ENCODE data around the gene RPRD1B. TPM values are rescaled to one million over a fixed set of nuclear protein-coding genes. Genes with fewer than 3 reads are reported as not detected.

RPRD1B gene
- polyA plus RNA-seq, 2 of the 4 experiments (the other 2 are of a cell fraction) = 16.4 to 28.4 TPM

DNA sequence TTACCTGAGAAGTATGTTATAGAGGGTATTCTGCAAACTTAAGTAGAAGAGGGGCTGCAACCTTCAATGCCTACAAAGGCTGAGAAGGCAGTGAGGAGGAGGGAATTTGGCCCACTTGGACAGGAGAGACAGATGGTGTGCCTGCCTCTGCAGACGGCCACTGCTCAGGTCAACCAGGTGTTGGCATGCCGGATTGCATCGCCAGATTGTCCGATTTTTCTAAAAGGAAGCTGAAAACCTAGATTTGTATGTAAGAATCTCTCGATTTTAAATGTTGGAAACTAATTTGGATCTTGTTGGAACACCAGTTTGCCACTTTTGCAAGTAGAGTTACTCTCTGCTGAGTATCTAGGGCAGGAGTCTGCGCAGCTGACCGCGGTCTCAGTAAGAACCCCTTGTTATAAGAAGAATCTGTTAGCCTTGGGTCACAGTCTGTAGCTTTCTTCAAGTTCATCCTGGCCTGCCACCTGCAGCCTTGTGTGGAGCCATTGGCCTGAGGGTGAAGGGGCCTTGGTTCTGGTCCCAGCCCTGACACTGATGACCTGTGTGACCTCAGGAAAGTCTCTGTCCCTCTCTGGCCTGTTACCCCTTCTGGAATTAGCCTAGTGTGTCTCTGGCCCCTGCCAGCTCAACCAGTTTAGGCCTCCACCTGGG lies 77.1 kb downstream of the RPRD1B start:
- FAIRE-seq (no peak), ATAC-seq (no peak; a peak in 1 of 6 replicates), DNase-seq (ENCODE audit: low read depth in 1 of 2, low spot score in 1 of 2) (no peak)
- Histone ChIP-seq H3K4me3 (no peak overlapping the region), H3K27ac (peak overlapping the region; percentile 80 to 88), H3K4me2 (peak overlapping the region; percentile 64), H3K4me1 (peaks cover 57% of the 10 kb centered on the region), H3K9me3 (no peaks in the 10 kb centered on the region)
- TF ChIP-seq RFX5 (IDR thresholded peaks at IDR 0.05) (no peak), POLR2A (IDR thresholded peaks at IDR 0.05; ENCODE audit: low read length) (no peak), HOXA7 (CRISPR knock-in tag; IDR thresholded peaks at IDR 0.05) (no peak), CBX2 (IDR thresholded peaks at IDR 0.05; ENCODE audit: borderline replicate concordance, low read depth) (no peak), CHD2 (IDR thresholded peaks at IDR 0.05; ENCODE audit: low read length, partially characterized antibody) (no peak), JUNB (IDR thresholded peaks at IDR 0.05) (no peak), MAFK (IDR thresholded peaks at IDR 0.05; ENCODE audit: partially characterized antibody) (no peak), JUN (IDR thresholded peaks at IDR 0.05) (no peak), EHMT2 (IDR thresholded peaks at IDR 0.05; ENCODE audit: low read depth) (no peak), SMC3 (IDR thresholded peaks at IDR 0.05) (no peak), RARB (CRISPR knock-in tag; IDR thresholded peaks at IDR 0.05) (no peak)
- TF ChIP-seq, protein P1, sequence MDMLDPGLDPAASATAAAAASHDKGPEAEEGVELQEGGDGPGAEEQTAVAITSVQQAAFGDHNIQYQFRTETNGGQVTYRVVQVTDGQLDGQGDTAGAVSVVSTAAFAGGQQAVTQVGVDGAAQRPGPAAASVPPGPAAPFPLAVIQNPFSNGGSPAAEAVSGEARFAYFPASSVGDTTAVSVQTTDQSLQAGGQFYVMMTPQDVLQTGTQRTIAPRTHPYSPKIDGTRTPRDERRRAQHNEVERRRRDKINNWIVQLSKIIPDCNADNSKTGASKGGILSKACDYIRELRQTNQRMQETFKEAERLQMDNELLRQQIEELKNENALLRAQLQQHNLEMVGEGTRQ (IDR thresholded peaks at IDR 0.05) = no peak
- TF ChIP-seq, protein P2, sequence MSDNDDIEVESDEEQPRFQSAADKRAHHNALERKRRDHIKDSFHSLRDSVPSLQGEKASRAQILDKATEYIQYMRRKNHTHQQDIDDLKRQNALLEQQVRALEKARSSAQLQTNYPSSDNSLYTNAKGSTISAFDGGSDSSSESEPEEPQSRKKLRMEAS (IDR thresholded peaks at IDR 0.05) = no peak
- 90% methylated on average over 8 of the region's 8 CpGs for WGBS (ENCODE audit: missing lambda C conversion rate)
- POLR2A ChIA-PET = interaction anchor here (1.0 to 2.3 kb wide), 3 partner anchors 16 to 53 kb away, joined by 3 to 6 read pairs (median 4); no protein-coding TSS in a partner anchor
- CTCF ChIA-PET = interaction anchor here (0.6 to 3.0 kb wide), 16 partner anchors 10 to 547 kb away, joined by 3 to 24 read pairs (median 4); no protein-coding TSS in a partner anchor

DNA sequence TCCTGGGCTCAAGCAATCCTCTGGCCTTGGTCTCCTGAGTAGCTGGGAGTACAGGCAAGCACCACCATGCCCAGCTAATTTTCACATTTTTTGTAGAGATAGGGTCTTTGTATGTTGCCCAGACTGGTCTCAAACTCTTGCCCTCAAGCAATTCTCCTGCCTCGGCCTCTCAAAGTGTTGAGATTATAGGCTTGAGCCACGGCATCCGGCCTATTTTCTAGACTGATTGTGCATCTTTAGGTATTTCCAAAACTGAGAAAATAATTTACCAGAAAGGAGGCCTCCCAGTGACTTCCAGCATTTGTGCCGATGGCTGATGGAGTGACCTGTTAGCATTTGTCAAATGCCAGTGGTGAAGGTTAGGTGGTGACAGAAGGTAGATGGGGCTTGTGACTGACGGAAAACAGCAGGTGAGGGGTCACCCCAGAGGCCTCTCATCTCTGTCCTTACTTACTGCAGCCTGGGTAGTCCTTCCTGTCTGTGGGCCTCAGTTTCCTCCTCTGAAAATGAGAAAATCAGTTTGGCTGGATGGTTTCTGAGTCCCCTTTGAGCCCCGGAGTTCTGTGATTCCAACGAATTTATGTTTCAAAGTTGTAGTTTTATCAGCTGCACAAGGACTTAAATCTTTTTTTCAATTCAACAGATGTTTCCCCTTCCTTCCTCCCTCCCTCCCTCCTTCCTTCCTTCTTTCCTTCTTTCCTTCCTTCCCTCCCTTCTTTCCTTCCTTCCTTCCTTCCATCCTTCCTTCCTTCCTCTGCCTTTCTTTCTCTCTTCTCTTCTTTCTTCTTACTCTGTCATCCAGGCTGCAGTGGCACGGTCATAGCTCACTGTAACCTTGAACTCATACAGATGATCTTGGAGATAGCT lies 78.1 kb downstream of the RPRD1B start:
- Histone ChIP-seq H3K9me3 (no peaks in the 10 kb centered on the region), H3K4me2 (no peak overlapping the region; the same call in 1 of the 3 replicates), H3K4me3 (no peak overlapping the region), H3K27ac (peak overlapping the region; percentile 80 to 88), H3K4me1 (peaks cover 57% of the 10 kb centered on the region)
- WGBS (ENCODE audit: missing lambda C conversion rate) = 93% methylated on average over 8 of the region's 8 CpGs
- no peak for TF ChIP-seq HOXB13 (CRISPR knock-in tag; IDR thresholded peaks at IDR 0.05; ENCODE audit: low read depth)
- TF ChIP-seq, protein P3, sequence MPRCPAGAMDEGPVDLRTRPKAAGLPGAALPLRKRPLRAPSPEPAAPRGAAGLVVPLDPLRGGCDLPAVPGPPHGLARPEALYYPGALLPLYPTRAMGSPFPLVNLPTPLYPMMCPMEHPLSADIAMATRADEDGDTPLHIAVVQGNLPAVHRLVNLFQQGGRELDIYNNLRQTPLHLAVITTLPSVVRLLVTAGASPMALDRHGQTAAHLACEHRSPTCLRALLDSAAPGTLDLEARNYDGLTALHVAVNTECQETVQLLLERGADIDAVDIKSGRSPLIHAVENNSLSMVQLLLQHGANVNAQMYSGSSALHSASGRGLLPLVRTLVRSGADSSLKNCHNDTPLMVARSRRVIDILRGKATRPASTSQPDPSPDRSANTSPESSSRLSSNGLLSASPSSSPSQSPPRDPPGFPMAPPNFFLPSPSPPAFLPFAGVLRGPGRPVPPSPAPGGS (IDR thresholded peaks at IDR 0.05) = no peak
- TF ChIP-seq JUN (IDR thresholded peaks at IDR 0.05) = no peak
- TF ChIP-seq EP300 (IDR thresholded peaks at IDR 0.05) = no peak
- no peak for TF ChIP-seq ZNF302 (CRISPR knock-in tag; IDR thresholded peaks at IDR 0.05)
- TF ChIP-seq, protein P4, sequence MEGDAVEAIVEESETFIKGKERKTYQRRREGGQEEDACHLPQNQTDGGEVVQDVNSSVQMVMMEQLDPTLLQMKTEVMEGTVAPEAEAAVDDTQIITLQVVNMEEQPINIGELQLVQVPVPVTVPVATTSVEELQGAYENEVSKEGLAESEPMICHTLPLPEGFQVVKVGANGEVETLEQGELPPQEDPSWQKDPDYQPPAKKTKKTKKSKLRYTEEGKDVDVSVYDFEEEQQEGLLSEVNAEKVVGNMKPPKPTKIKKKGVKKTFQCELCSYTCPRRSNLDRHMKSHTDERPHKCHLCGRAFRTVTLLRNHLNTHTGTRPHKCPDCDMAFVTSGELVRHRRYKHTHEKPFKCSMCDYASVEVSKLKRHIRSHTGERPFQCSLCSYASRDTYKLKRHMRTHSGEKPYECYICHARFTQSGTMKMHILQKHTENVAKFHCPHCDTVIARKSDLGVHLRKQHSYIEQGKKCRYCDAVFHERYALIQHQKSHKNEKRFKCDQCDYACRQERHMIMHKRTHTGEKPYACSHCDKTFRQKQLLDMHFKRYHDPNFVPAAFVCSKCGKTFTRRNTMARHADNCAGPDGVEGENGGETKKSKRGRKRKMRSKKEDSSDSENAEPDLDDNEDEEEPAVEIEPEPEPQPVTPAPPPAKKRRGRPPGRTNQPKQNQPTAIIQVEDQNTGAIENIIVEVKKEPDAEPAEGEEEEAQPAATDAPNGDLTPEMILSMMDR (IDR thresholded peaks at IDR 0.05) = no peak
- TF ChIP-seq RCOR1 (IDR thresholded peaks at IDR 0.05; ENCODE audit: low read depth, low read length) = no peak
- TF ChIP-seq FOSL2 (IDR thresholded peaks at IDR 0.05) = no peak
- TF ChIP-seq FOSL2 (CRISPR knock-in tag; IDR thresholded peaks at IDR 0.05) = no peak
- no peak for TF ChIP-seq HOXA7 (CRISPR knock-in tag; IDR thresholded peaks at IDR 0.05)
- no peak for TF ChIP-seq NFE2L2 (conservative IDR thresholded peaks at IDR 0.05; ENCODE audit: low read length)
- TF ChIP-seq CBX8 (IDR thresholded peaks at IDR 0.05) = no peak
- TF ChIP-seq EHF (CRISPR knock-in tag; IDR thresholded peaks at IDR 0.05) = no peak
- TF ChIP-seq CEBPB (IDR thresholded peaks at IDR 0.05) = no peak
- no peak for TF ChIP-seq ZSCAN20 (CRISPR knock-in tag; IDR thresholded peaks at IDR 0.05)
- TF ChIP-seq ZFP36 (IDR thresholded peaks at IDR 0.05; ENCODE audit: borderline replicate concordance, partially characterized antibody) = no peak
- no peak for TF ChIP-seq MAFK (IDR thresholded peaks at IDR 0.05; ENCODE audit: partially characterized antibody)
- no peak for TF ChIP-seq POLR2A (IDR thresholded peaks at IDR 0.05; ENCODE audit: low read length)
- DNase-seq (ENCODE audit: low read depth in 1 of 2, low spot score in 1 of 2) (no peak), FAIRE-seq (no peak), ATAC-seq (no peak)
- ChIA-PET POLR2A (interaction anchor here (2.3 kb wide), 1 partner anchor 54 kb away, joined by 6 read pairs; no protein-coding TSS in a partner anchor), CTCF (interaction anchor here (1.0 to 4.1 kb wide), 11 partner anchors 9 to 548 kb away, joined by 3 to 49 read pairs (median 6); no protein-coding TSS in a partner anchor)

All from A549 (cell line).